ENCODE data around the gene WDR87. TPM values are rescaled to one million over a fixed set of nuclear protein-coding genes. Genes with fewer than 3 reads are reported as not detected.

The WDR87 gene
- total and polyA plus RNA-seq, 10 of the 15 experiments (the other 5 are each of a cell fraction or from before 2014, with no cell fraction given): not detected

GRCh38 chr19:37933937-37934358, 27.6 kb upstream of the WDR87 start:
- TSS peak; percentile 6 for BruUV-seq (replicated peaks)
- peaks cover 2 to 17% of the 10 kb centered on the region in 2 experiments; a peak in 3 of 4 replicates for H3K36me3 ChIP-seq (ENCODE audit: control insufficient read depth in 2 of 2, insufficient read depth in 2 of 2, low read length in 1 of 2)
- in situ Hi-C loops (cut with MboI): no loop called here
- RAD21 ChIA-PET (ENCODE audit: unreplicated experiment): interaction anchor here (1.2 to 4.6 kb wide), 4 partner anchors 14 to 70 kb away, joined by 3 to 66 read pairs (median 24); partner anchors contain the start of genes SIPA1L3 and WDR87
- DNase-seq (ENCODE audit: low read depth, low spot score) (no peak), FAIRE-seq (no peak), ATAC-seq (no peak)
- H3K9me3 ChIP-seq (replicated peaks; ENCODE audit: control insufficient read depth, insufficient read depth, low read length): peaks cover 31% of the 10 kb centered on the region
- peaks cover 29% of the 10 kb centered on the region for H3K4me1 ChIP-seq (ENCODE audit: control insufficient read depth, insufficient read depth, low read length)
- H3K27me3 ChIP-seq (replicated peaks in 1 of 2; ENCODE audit: control insufficient read depth in 2 of 2, insufficient read depth in 2 of 2, low read length in 1 of 2): no peaks in the 10 kb centered on the region
- H3K9ac ChIP-seq (ENCODE audit: control insufficient read depth, insufficient read depth, low read length): no peak overlapping the region
- POLR2A ChIA-PET: interaction anchor here (0.5 to 3.5 kb wide), 5 partner anchors 10 to 45 kb away, joined by 4 to 23 read pairs (median 21); no protein-coding TSS in a partner anchor
- no peak overlapping the region for H3K27ac ChIP-seq (ENCODE audit: control insufficient read depth, insufficient read depth)
- no peak overlapping the region for H3K4me3 ChIP-seq
- peak overlapping the region; percentile 98 for H3K4me2 ChIP-seq (ENCODE audit: control insufficient read depth, insufficient read depth)
- H4K20me1 ChIP-seq (ENCODE audit: control insufficient read depth, insufficient read depth): no peaks in the 10 kb centered on the region
- intact Hi-C loops (cut with micrococcal nuclease; ENCODE audit: unreplicated experiment): no loop called here
- TF ChIP-seq, protein P1, sequence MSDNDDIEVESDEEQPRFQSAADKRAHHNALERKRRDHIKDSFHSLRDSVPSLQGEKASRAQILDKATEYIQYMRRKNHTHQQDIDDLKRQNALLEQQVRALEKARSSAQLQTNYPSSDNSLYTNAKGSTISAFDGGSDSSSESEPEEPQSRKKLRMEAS (IDR thresholded peaks at IDR 0.05; ENCODE audit: low read depth, low read length): no peak
- TF ChIP-seq KAT2A (conservative IDR thresholded peaks at IDR 0.05; ENCODE audit: control insufficient read depth, low read depth, low read length) (no peak), IRF3 (IDR thresholded peaks at IDR 0.05) (no peak), MEF2B (IDR thresholded peaks at IDR 0.05; ENCODE audit: partially characterized antibody, poor library complexity, severe bottlenecking) (no peak), TBL1XR1 (IDR thresholded peaks at IDR 0.05; ENCODE audit: low read depth, low read length) (no peak), USF1 (IDR thresholded peaks at IDR 0.05; ENCODE audit: borderline replicate concordance, extremely low read length, insufficient read depth, low read depth, low read length) (no peak), ZNF622 (IDR thresholded peaks at IDR 0.05) (no peak), CBX5 (IDR thresholded peaks at IDR 0.05; ENCODE audit: low read depth) (no peak)
- TF ChIP-seq, protein P2, sequence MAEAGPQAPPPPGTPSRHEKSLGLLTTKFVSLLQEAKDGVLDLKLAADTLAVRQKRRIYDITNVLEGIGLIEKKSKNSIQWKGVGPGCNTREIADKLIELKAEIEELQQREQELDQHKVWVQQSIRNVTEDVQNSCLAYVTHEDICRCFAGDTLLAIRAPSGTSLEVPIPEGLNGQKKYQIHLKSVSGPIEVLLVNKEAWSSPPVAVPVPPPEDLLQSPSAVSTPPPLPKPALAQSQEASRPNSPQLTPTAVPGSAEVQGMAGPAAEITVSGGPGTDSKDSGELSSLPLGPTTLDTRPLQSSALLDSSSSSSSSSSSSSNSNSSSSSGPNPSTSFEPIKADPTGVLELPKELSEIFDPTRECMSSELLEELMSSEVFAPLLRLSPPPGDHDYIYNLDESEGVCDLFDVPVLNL (IDR thresholded peaks at IDR 0.05; ENCODE audit: low read depth, low read length): no peak
- SMC1A ChIA-PET (ENCODE audit: uncharacterized antibody, unreplicated experiment): interaction anchor here (0.5 to 4.2 kb wide), 9 partner anchors 15 to 113 kb away, joined by 3 to 46 read pairs (median 7); no protein-coding TSS in a partner anchor
- peaks cover 86% of the 10 kb centered on the region for H3K79me2 ChIP-seq (ENCODE audit: control insufficient read depth, insufficient read depth, low read length)
- WGBS (ENCODE audit: insufficient coverage, insufficient replicate concordance, low lambda C conversion rate, missing lambda C conversion rate): 96% methylated on average over 9 of the region's 9 CpGs
- H2AFZ ChIP-seq (ENCODE audit: control insufficient read depth, low read depth, low read length): no peak overlapping the region
- CTCF ChIA-PET: interaction anchor here (1.0 to 1.7 kb wide), 5 partner anchors 13 to 53 kb away, joined by 3 to 6 read pairs (median 4); no protein-coding TSS in a partner anchor
